ENCODE measurements around the gene TBXAS1. TPM values are rescaled to one million over a fixed set of nuclear protein-coding genes. Genes with fewer than 3 reads are reported as not detected.

Gene TBXAS1
- total and polyA plus RNA-seq, 8 donors, result 0.74 to 18.4 (median 2.2) TPM

DNA sequence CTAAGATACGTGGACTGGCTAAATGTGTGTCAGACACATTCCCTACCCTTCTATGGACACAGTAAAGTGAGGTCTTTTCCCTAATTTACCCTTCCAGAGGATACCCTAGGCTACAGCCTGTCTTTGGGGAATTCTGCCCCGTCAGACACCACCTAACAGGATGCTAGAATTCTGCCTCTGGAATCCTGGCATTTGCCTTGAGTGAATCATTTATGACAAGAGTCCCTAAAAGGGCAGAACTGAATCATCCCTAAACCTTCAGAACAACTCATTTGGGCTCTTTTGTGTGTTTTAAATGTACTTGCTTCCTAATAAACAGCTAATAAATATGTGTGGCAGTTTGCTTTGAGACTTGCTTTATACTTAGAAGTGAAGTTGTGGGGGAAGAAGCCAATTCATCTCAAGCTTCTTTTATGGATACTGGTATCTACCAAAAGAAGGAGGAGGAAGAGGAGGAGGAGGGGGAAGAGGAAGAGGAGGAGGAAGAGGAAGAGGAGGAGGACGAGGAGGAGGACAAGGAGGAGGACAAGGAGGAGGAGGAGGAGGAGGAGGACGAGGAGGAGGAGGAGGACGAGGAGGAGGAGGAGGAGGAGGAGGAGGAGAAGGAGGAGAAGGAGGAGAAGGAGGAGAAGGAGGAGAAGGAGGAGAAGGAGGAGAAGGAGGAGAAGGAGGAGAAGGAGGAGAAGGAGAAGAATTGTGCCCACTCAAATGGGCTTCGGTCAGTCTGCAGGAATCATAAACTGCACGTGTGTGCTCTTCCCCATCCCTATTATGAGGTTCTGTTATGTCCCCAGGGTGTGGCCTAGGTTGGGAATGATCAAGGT is 206.5 kb downstream of the TBXAS1 start:
- peaks cover 0 to 24% (median 0%) of the 10 kb centered on the region in 3 donors for H3K36me3 ChIP-seq
- no peaks in the 10 kb centered on the region for H3K9me3 ChIP-seq
- WGBS, 2 donors, result 89 to 94% methylated on average over 4 of the region's 7 CpGs
- intact Hi-C loops (cut with DNase I), result no loop called here
- ATAC-seq, result no peak
- no peak for DNase-seq
- TF ChIP-seq, protein P1, sequence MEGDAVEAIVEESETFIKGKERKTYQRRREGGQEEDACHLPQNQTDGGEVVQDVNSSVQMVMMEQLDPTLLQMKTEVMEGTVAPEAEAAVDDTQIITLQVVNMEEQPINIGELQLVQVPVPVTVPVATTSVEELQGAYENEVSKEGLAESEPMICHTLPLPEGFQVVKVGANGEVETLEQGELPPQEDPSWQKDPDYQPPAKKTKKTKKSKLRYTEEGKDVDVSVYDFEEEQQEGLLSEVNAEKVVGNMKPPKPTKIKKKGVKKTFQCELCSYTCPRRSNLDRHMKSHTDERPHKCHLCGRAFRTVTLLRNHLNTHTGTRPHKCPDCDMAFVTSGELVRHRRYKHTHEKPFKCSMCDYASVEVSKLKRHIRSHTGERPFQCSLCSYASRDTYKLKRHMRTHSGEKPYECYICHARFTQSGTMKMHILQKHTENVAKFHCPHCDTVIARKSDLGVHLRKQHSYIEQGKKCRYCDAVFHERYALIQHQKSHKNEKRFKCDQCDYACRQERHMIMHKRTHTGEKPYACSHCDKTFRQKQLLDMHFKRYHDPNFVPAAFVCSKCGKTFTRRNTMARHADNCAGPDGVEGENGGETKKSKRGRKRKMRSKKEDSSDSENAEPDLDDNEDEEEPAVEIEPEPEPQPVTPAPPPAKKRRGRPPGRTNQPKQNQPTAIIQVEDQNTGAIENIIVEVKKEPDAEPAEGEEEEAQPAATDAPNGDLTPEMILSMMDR (IDR thresholded peaks at IDR 0.05), result no peak
- no peaks in the 10 kb centered on the region for H3K27me3 ChIP-seq
- H3K4me1 ChIP-seq, result no peaks in the 10 kb centered on the region
- H3K27ac ChIP-seq, result no peak overlapping the region
- no peak overlapping the region for H3K4me3 ChIP-seq
- no peak for FAIRE-seq

DNA sequence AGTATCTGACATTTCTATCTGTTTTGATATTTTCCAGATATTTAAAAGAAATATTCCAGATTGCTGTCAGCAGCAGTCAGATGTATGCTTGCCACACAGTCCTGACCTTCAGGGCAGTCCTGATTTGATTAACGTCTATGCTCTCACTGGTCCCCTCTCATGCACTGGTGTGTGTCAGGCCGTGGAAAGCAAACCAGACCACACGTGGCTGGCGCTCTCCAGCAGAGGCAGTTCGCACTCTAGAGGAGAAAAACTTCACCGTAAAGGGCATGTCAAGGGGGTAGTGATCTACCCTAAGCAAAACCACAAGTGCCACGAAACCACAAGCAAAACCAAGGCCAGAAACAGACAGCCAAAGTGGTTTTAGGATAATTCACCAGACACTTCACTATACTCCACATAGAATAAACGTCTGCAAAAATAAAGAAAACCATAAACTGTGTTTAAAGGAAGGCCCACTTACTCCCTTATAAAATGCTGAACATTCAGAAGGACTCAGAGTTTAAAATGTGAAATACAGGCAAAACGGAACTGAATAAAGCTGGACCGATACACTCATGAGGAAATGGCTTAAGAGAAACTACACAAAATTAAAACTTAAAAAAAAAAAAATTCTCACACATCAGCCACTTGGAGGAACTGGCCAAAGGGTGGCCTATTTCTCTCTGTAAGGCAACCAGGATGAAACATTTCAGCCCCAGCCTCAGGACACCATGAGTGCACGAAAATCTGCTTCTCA is 207.3 kb downstream of the TBXAS1 start:
- FAIRE-seq, result no peak
- no peak for ATAC-seq
- TF ChIP-seq, protein P1 (IDR thresholded peaks at IDR 0.05), result no peak
- intact Hi-C loops (cut with DNase I), result no loop called here
- no peak overlapping the region for H3K4me3 ChIP-seq
- WGBS, 2 donors, result 79 to 80% methylated on average over 11 of the region's 11 CpGs
- no peak for DNase-seq
- H3K27ac ChIP-seq, result no peak overlapping the region
- H3K36me3 ChIP-seq, result peaks cover 0 to 24% (median 0%) of the 10 kb centered on the region in 3 donors
- H3K27me3 ChIP-seq, result no peaks in the 10 kb centered on the region
- H3K4me1 ChIP-seq, result no peaks in the 10 kb centered on the region
- no peaks in the 10 kb centered on the region for H3K9me3 ChIP-seq

DNA sequence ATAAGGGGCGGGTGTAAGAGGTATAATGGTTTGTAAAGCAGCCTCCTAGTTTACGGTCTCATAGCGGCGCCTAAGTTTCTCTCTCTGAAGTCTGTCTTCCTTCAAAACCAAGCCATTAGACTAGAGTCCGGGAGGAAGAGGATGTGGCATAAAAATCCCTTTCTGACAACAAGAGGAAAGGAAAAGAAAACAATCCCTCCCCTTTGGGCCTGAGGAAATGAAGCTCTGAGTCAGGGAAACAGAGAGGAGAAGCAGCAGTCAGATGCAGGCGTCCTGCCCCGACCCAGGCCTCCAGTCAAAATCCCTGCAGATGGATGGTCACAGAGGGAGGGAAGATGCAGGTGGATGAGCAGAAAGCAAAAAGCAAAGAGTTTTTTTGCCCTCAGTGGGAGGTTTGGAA is 210.0 kb downstream of the TBXAS1 start:
- FAIRE-seq (no peak), DNase-seq (no peak), ATAC-seq (no peak)
- WGBS, 2 donors, result 88 to 93% methylated on average over 7 of the region's 7 CpGs
- no peak overlapping the region for H3K4me3 ChIP-seq
- intact Hi-C loops (cut with DNase I), result no loop called here
- H3K36me3 ChIP-seq, result peaks cover 0 to 24% (median 0%) of the 10 kb centered on the region in 3 donors
- no peaks in the 10 kb centered on the region for H3K9me3 ChIP-seq
- TF ChIP-seq, protein P1 (IDR thresholded peaks at IDR 0.05), result no peak
- no peaks in the 10 kb centered on the region for H3K27me3 ChIP-seq
- no peak overlapping the region for H3K27ac ChIP-seq
- H3K4me1 ChIP-seq, result no peaks in the 10 kb centered on the region

DNA sequence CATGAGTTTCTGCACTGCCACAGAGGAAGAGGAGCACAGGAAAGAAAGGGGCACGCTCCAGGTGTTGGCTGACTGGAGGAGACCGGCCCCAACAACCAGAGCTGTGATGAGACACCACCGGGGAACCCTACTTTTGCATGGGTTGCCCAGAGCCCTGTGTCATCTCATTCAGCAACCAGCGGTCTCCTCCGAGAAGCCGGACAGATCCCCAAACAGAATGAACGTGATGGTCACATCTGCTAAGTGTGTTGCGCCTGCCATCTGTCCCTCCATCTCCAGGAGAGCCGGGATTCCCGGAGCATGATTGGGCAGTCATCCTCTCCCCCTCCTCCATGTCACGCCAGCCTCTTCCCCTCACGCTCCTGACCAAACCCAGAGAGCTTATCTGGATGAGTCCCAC is 210.8 kb downstream of the TBXAS1 start:
- Histone ChIP-seq H3K27ac (no peak overlapping the region), H3K4me3 (no peak overlapping the region), H3K9me3 (no peaks in the 10 kb centered on the region), H3K27me3 (no peaks in the 10 kb centered on the region), H3K36me3 (peaks cover 0 to 24% (median 0%) of the 10 kb centered on the region in 3 donors), H3K4me1 (peaks cover 0 to 1% (median 0%) of the 10 kb centered on the region in 3 donors)
- ATAC-seq (no peak), DNase-seq (no peak), FAIRE-seq (no peak)
- WGBS, 2 donors, result 94 to 95% methylated on average over 12 of the region's 12 CpGs
- TF ChIP-seq, protein P1 (IDR thresholded peaks at IDR 0.05), result no peak
- intact Hi-C loops (cut with DNase I), result no loop called here
